PC-3 (cell line): Measurements from ENCODE around the gene XPA. TPM values are rescaled to one million over a fixed set of nuclear protein-coding genes. Genes with fewer than 3 reads are reported as not detected.

ENCODE experiments used
- ATAC-seq: fragments of 200-7000 bp; cut with Tn5 transposase; 2 replicates; pipeline ENCODE4 v1.9.1; 2020; ENCODE audit warnings: mild to moderate bottlenecking, moderate library complexity
- BruUV-seq: library from RNA; stranded (reverse); fragments of 400-500 nt; replicated peaks from 2 replicates; lab custom pipeline; 2021; lab: Mats Ljungman, UMichigan
- CTCF ChIA-PET: fragments of 300-600 bp; sonication (Branson Sonifier 250); formaldehyde crosslinking; loops from one replicate; lab custom pipeline; 2022; ENCODE audit warnings: antibody characterized with exemption; lab: Charles Lee
- POLR2A ChIA-PET: fragments of 300-600 bp; sonication (Branson Sonifier 250); formaldehyde crosslinking; loops from one replicate; lab custom pipeline; 2022; ENCODE audit warnings: antibody characterized with exemption; ENCODE audit not compliant: unreplicated experiment; lab: Charles Lee
- DNase-seq: peaks from one replicate; pipeline ENCODE4 v3.0.0-alpha.2; 2015
- H2AFZ ChIP-seq: fragments of 300-600 bp; sonication (generic); 2 replicates; pipeline ENCODE4 v1.6.0; 2016; ENCODE audit warnings: antibody characterized with exemption, low read length
- H3F3A ChIP-seq: fragments of 300-600 bp; sonication (generic); one replicate; pipeline ENCODE4 v1.6.0; 2017; ENCODE audit warnings: antibody characterized with exemption, low read length, control low read depth, mild to moderate bottlenecking; ENCODE audit not compliant: unreplicated experiment
- H3K27ac ChIP-seq: fragments of 300-600 bp; sonication (generic); 2 replicates; pipeline ENCODE4 v1.5.1; 2016; ENCODE audit warnings: mild to moderate bottlenecking, low read length
- H3K27me3 ChIP-seq: fragments of 300-600 bp; sonication (generic); 2 replicates; pipeline ENCODE4 v1.6.1; 2016; ENCODE audit warnings: low read length, mixed read lengths
- H3K36me3 ChIP-seq: fragments of 300-600 bp; sonication (generic); 2 replicates; pipeline ENCODE4 v1.6.1; 2016; ENCODE audit warnings: low read depth, mixed run types, low read length, mixed read lengths
- H3K4me1 ChIP-seq: fragments of 300-600 bp; sonication (generic); 2 replicates; pipeline ENCODE4 v1.5.1; 2016; ENCODE audit warnings: low read length; ENCODE audit not compliant: insufficient read depth
- H3K4me2 ChIP-seq: fragments of 300-600 bp; sonication (generic); 2 replicates; pipeline ENCODE4 v1.6.0; 2016; ENCODE audit warnings: low read length
- H3K4me3 ChIP-seq: fragments of 300-600 bp; sonication (generic); 2 replicates; pipeline ENCODE4 v1.5.1; 2016; ENCODE audit warnings: mild to moderate bottlenecking, low read length, mixed read lengths
- H3K79me2 ChIP-seq: fragments of 300-600 bp; sonication (generic); 2 replicates; pipeline ENCODE4 v1.6.1; 2017; ENCODE audit warnings: low read length, mixed read lengths
- H3K9ac ChIP-seq: fragments of 300-600 bp; sonication (generic); 2 replicates; pipeline ENCODE4 v1.6.0; 2016; ENCODE audit warnings: mild to moderate bottlenecking, low read length
- H3K9me2 ChIP-seq: fragments of 300-600 bp; sonication (generic); replicated peaks from 2 replicates; pipeline ENCODE4 v1.6.1; 2016; ENCODE audit warnings: mixed run types, low read length, mixed read lengths
- H3K9me3 ChIP-seq: fragments of 300-600 bp; sonication (generic); 2 replicates; pipeline ENCODE4 v1.6.1; 2016; ENCODE audit warnings: low read length, mixed read lengths
- H4K20me1 ChIP-seq: fragments of 300-600 bp; sonication (generic); 2 replicates; pipeline ENCODE4 v1.6.1; 2016; ENCODE audit warnings: low read length, mixed read lengths
- EZH2 ChIP-seq: fragments of 300-600 bp; sonication (generic); IDR thresholded peaks from one replicate; pipeline ENCODE4 v1.6.1; 2017; ENCODE audit warnings: antibody characterized with exemption, mild to moderate bottlenecking, low read length; ENCODE audit not compliant: unreplicated experiment
- EZH2phosphoT487 ChIP-seq: fragments of 300-600 bp; sonication (generic); IDR thresholded peaks from 2 replicates; pipeline ENCODE4 v1.6.1; 2018; ENCODE audit warnings: mild to moderate bottlenecking, antibody characterized with exemption, low read length, borderline replicate concordance
- intact Hi-C: fragments of 100-400 bp; cut with micrococcal nuclease; formaldehyde crosslinking; loops from 2 replicates; pipeline ENCODE4 v1.9.0; 2023
- total RNA-seq: library from RNA; depleted of rRNA; stranded (reverse); fragments of >200 nt; gene quantifications from 2 replicates; pipeline ENCODE4 v1.2.3, GENCODE V29; 2014
- TF ChIP-seq, protein P1 (sequence below): fragments of 300-600 bp; sonication (generic); conservative IDR thresholded peaks from 2 replicates; pipeline ENCODE4 v1.5.1; 2017; ENCODE audit warnings: antibody characterized with exemption, low read depth, mild to moderate bottlenecking, low read length

Gene XPA
- total RNA-seq, 1 experiment from 2014 or later: 9.4 TPM

DNA sequence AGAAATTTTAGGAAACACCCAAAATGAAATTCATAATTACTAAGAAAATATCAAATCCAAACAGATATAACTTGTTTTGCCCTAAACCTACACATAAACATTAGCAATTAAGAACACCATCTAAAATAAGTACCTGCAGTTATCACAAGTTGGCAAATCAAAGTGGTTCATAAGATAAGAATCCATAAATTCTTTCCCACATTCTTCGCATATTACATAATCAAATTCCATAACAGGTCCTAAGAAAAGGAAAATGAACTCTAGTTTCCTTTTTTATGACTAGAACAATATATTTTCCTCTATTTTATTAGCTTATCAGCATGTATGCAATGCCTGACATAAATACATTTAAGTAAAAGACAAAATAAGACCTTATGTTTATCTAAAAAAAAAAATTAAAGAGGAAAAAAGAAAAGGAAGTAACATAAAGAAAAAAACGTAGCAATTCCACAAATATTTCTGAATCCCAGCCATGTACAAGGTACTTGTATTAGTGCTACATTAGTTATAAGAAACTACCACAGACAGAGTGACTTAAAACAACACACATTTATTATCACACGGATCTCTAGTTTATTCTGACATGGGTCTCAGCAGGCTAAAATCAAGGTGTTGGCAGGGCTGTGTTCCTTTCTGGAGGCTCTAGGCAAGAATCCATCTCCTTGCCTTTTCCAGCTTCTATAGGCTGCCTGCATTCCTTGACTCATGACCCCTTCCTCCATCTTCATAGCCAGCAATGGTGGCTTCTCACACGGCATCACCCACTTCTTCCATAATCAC lies 7.5 kb downstream of the XPA start:
- peaks cover 18% of the 10 kb centered on the region for H3K79me2 ChIP-seq
- TF ChIP-seq EZH2: no peak
- TF ChIP-seq, protein P1, sequence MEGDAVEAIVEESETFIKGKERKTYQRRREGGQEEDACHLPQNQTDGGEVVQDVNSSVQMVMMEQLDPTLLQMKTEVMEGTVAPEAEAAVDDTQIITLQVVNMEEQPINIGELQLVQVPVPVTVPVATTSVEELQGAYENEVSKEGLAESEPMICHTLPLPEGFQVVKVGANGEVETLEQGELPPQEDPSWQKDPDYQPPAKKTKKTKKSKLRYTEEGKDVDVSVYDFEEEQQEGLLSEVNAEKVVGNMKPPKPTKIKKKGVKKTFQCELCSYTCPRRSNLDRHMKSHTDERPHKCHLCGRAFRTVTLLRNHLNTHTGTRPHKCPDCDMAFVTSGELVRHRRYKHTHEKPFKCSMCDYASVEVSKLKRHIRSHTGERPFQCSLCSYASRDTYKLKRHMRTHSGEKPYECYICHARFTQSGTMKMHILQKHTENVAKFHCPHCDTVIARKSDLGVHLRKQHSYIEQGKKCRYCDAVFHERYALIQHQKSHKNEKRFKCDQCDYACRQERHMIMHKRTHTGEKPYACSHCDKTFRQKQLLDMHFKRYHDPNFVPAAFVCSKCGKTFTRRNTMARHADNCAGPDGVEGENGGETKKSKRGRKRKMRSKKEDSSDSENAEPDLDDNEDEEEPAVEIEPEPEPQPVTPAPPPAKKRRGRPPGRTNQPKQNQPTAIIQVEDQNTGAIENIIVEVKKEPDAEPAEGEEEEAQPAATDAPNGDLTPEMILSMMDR: no peak
- TF ChIP-seq EZH2phosphoT487: no peak
- no peaks in the 10 kb centered on the region for H3K9me2 ChIP-seq
- intact Hi-C loops: no loop called here
- H3F3A ChIP-seq: no peaks in the 10 kb centered on the region
- H2AFZ ChIP-seq: no peak overlapping the region
- no TSS peak for BruUV-seq
- POLR2A ChIA-PET: no interaction called here
- no peak overlapping the region for H3K9ac ChIP-seq
- H3K4me3 ChIP-seq: no peak overlapping the region
- DNase-seq (peak; percentile 17), ATAC-seq (no peak)
- H4K20me1 ChIP-seq: peaks cover 12% of the 10 kb centered on the region; the same call in 1 of the 2 replicates
- no peaks in the 10 kb centered on the region for H3K9me3 ChIP-seq
- H3K4me2 ChIP-seq: no peak overlapping the region
- no peak overlapping the region for H3K27ac ChIP-seq
- no peaks in the 10 kb centered on the region for H3K27me3 ChIP-seq
- H3K36me3 ChIP-seq: peaks cover 18% of the 10 kb centered on the region
- CTCF ChIA-PET: no interaction called here
- H3K4me1 ChIP-seq: peaks cover 11% of the 10 kb centered on the region

DNA sequence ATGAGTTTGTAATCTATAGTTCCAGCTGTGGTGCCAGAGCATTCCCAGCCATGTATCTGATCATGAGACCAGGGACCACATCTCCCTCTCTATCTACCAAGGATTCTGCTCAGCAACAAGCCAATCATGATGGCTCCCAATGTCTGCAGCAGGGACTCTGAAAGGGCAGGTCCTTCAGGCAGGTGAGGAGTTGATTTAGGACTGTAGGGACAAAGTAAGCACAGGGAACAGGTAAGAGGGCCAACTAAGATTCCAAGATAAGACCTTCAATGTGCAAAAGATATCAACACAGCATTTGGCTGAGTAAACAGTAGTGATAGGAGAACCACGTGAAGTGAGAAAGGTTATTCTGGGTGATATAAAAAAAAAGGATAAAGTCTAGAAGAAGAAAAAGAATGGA lies 8.5 kb downstream of the XPA start:
- Histone ChIP-seq H3K9ac (no peak overlapping the region), H2AFZ (no peak overlapping the region), H4K20me1 (peaks cover 5% of the 10 kb centered on the region; the same call in 1 of the 2 replicates), H3K27ac (no peak overlapping the region), H3K4me1 (peaks cover 1% of the 10 kb centered on the region), H3K36me3 (peaks cover 23% of the 10 kb centered on the region), H3K4me3 (no peak overlapping the region), H3K79me2 (peaks cover 9% of the 10 kb centered on the region), H3K27me3 (no peaks in the 10 kb centered on the region), H3F3A (no peaks in the 10 kb centered on the region), H3K4me2 (no peak overlapping the region), H3K9me3 (no peaks in the 10 kb centered on the region), H3K9me2 (no peaks in the 10 kb centered on the region)
- POLR2A ChIA-PET: no interaction called here
- CTCF ChIA-PET: no interaction called here
- DNase-seq (no peak), ATAC-seq (no peak)
- TF ChIP-seq, protein P1: no peak
- no peak for TF ChIP-seq EZH2
- TF ChIP-seq EZH2phosphoT487: no peak
- intact Hi-C loops: no loop called here
- no TSS peak for BruUV-seq

DNA sequence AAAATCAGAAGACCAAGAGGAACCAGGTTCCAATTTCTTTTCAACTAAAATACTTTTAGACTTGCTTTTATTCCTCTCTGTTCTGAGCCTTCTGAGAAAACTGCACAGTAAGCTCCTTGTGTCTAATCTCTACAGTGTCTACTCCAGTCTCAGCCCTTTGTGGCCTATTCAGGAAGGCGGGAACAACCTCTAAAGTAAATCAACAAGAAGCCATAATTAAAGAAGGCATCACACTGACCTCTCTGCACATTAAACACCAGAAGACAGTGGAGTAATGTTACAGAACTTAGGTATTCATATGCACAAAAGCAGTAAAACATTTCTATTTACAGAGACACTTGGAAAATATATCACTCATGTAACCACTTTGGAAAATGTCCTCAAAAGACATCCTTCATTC lies 14.9 kb downstream of the XPA start:
- Histone ChIP-seq H3K79me2 (no peaks in the 10 kb centered on the region), H4K20me1 (no peaks in the 10 kb centered on the region), H3K9ac (no peak overlapping the region), H3K27me3 (no peaks in the 10 kb centered on the region), H3K9me3 (no peaks in the 10 kb centered on the region), H3K27ac (no peak overlapping the region), H3K9me2 (no peaks in the 10 kb centered on the region), H3K4me2 (no peak overlapping the region), H3K4me1 (no peaks in the 10 kb centered on the region), H3K4me3 (no peak overlapping the region), H3F3A (no peaks in the 10 kb centered on the region), H2AFZ (no peak overlapping the region), H3K36me3 (peaks cover 14% of the 10 kb centered on the region)
- BruUV-seq: no TSS peak
- ChIA-PET CTCF (no interaction called here), POLR2A (no interaction called here)
- intact Hi-C loops: no loop called here
- ATAC-seq (no peak), DNase-seq (no peak)
- TF ChIP-seq, protein P1: no peak
- no peak for TF ChIP-seq EZH2
- no peak for TF ChIP-seq EZH2phosphoT487
